8988T (cell line): ENCODE data around the gene POU3F2.
A peak's percentile ranks its signal among the peaks of the same experiment; 100 is the strongest.

Experiments used
- DNase-seq: peaks from one replicate; pipeline ENCODE4 v3.0.0; 2011

The POU3F2 gene

GRCh38 chr6:98834060-98835031 is at the start of gene POU3F2:
Gene POU3F2, plus strand, starts transcription at chr6:98834574. Its CDS starts 300 bp downstream, at chr6:98834874.
- peak; percentile 95 for DNase-seq

- DNase-seq = no peak
Observed at GRCh38 chr6:98787435-98787834, 46.9 kb upstream of the POU3F2 start.

DNA sequence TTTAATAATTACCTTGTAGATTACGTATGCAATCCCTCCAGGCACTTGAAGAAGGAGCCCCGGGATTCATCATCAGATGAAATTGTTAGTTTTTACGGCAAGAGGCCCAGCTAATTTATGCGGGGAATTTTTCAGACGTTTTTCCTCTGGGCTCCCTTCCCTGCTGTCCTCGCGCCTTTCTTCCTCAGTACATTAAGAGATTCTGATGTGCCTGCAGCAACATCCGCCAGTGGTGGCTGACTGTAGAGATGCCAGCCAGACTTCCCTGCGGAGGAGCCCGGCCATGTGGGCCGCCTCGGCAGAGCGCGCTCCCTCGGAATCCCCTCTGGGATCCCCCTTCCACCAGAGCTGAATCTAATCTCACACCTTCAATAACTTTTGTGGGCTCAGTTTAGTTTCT is 46.4 kb upstream of the POU3F2 start:
- DNase-seq = no peak

GRCh38 chr6:98794307-98794842 is 40.0 kb upstream of the POU3F2 start:
- DNase-seq = no peak

- no peak for DNase-seq
Observed at GRCh38 chr6:98797217-98797994, 37.0 kb upstream of the POU3F2 start.

GRCh38 chr6:98800866-98801265 is 33.5 kb upstream of the POU3F2 start:
- no peak for DNase-seq

- DNase-seq = no peak
Observed at GRCh38 chr6:98808541-98809210, 25.7 kb upstream of the POU3F2 start.

DNA sequence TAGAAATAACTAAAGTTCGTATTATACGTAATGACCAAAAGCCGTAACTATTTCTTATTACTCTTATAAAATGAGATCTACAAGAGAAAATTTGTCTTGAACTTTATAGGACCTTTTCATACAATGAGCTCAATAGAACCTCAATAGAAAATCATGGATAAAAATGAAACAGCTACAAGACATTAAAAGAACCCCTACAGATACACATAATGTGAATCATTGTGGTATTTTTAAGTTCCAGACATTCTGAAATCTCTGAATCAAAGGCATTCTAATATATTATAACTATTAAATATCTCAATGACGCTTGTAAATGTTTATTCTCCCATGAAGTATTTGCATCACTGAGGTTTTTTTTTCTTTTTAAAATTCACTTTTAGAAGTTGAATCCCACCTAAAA is 22.2 kb upstream of the POU3F2 start:
- no peak for DNase-seq

- no peak for DNase-seq
Observed at GRCh38 chr6:98816799-98817198, 17.6 kb upstream of the POU3F2 start.

GRCh38 chr6:98821756-98822405 is 12.5 kb upstream of the POU3F2 start:
- DNase-seq = no peak

DNA sequence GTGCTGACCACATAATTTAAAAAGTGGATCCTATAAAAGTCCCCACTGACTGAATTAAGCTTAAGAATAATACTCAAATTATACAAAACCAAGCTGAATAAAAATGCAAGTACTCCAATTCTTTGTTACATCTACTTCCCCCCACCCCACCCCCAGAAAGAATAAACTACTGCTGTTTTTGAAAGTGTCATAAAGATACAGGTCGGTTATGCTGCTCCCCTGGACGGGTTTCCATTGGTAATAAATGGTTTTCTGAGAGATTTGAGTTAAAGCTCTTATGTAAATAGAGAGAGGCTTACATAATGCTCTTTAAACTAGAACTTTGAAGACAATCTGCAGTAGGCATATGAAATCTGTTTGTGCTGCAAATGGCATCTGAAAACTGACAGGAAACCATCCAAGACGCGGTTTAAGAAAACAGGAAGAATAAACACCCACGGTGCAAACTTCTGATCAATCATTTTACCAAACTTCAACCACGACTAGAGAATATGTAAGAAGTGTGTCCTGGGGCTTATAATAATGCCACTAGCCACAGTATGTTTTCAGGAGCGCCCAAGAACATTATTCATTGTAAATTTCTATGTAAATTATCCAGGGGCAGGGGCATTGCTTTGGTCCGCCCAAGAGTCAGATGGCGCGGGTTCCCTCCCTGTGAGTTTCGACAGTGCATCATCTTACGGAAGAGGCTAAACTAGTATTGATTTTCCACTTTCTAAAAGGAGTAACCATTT is 10.8 kb upstream of the POU3F2 start:
- no peak for DNase-seq

DNA sequence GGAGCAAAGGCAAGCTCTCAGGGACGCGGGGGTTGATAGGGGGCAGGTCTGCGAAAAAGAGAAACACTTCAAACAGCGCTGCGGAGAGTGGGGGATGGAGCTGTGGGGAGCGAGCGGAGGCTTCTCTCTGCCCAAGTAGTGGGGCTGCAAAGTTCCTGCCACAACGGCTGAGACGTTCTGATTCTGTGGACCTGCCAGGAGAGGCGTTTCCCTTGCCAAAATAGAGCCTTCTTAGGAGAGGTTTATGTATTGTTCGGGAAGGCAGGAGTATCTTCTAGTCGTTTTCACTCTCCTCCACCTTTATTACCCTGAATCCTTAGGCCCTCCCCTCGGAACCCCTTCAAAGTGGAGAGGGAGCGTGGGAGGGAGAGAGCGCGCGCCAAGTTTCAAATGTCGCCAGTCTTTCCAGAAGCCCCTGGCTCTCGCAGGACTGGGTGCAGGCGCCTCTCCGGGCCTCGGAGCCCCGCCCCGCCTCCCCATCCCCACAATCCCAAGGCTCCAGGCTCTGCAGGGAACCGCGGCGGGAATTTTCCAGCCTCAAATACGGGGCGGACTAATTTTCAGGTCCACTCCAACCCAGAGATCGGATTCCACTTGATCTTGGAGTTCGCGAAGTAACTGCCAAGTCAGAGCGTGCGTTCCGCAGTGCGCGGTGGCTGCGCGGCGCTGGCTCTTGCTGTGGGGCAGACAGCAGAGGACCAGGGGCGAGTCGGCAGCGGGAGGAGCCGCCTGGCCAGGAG is 10.0 kb upstream of the POU3F2 start:
- no peak for DNase-seq

GRCh38 chr6:98824902-98825599 is 9.3 kb upstream of the POU3F2 start:
- DNase-seq = no peak

DNA sequence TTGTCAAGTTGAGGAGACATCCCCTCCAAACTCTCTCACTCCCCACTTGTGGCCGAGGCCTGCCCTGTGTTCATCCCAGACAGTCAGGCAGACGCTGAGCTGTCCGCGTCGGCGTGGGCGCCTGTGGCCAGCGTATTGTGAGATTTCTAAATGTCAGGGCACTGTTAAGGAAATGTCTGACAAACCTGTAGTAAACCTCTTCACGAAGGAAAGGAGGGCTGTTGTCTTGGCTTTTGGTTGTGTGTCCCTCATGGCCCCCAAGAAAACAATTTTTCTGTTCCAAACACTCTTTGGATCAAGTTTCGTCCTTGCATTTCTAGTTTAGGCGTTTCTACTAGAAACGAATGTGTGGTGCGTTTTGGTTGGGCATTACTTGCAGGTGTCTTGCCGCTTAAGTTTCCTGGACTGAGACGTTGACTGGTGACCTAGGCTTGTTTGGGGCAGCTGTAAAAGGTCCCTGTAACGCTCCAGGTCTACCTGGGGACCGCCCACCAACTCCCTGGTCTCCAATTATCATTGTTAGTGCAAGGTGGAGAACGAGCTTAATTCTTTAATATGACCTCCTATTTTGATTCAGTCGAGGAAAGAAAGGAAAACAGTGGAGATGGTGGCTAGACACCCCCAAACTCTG is 8.7 kb upstream of the POU3F2 start:
- no peak for DNase-seq

DNA sequence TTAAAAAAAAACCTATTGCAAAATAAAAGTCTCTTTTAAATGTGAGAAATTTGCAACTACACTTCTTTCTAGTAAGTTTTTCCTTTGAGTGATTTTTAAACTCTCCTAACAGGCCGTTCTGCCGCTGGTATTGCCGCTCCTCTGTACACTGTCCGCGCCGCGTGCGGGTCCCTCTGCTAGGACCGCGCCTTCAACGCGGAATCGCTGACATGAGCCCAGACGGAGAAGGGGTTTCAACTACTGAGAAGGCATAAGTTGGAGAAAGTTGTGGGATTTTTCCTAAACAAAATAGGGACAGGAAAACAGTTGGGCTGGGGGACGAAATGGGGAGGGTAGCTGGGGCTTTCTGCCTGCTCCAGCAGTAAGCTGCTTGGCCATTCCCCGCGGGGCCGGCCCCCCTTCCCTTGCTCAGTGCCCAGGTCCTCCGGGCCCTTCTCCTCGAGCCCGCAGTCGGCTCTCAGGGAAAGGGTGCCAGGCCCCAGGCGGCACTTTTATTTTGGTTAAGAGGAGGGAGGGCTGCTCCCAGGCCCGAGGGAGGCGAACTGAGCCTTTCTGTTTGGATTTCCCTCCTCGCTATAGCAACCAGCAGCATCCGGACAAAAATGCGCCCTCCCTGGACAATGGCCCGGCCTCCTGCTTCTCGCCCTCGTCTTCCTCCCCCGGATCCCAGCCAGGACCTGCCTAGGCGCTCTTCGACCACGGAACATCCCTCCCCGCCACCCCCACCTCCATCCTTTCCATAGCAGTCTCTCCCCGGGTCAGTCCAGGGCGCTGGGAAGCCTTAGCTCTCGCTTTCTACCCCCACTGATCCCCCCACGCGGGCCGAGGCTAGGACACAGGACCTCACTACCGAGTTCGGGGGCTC is 6.8 kb upstream of the POU3F2 start:
- no peak for DNase-seq

DNA sequence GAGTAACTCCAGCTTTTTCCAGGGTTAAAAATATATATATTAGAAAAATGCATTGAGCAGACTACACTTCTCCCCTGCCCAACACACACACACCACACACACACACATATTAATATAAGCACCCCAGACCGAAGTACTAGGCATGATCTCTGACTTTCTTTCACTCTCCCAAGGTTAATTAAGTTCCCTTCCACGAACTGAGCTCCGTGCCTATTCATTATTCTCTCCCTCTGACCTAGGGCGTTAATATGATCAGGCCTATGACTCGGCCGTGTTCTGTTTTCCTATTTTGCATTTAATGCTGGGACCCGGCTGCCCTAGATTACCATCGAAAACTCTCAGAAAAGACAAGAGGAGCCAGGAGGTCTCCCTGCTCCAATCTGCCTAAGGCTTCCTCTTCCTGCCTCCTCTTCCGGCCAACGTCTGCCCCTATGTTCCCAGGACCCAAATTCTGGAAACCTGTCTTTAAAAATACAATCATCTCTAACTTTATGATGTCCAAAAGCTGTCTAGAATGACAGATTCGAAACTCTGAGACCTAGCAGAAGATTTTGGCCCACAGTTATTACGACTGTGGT is 6.1 kb upstream of the POU3F2 start:
- no peak for DNase-seq

GRCh38 chr6:98828941-98829411 is 5.4 kb upstream of the POU3F2 start:
- no peak for DNase-seq

- DNase-seq = no peak
Observed at GRCh38 chr6:98830146-98830545, 4.2 kb upstream of the POU3F2 start.
